ENCODE measurements around the gene EXTL2. TPM values are rescaled to one million over a fixed set of nuclear protein-coding genes. Genes with fewer than 3 reads are reported as not detected.
"Not testable (repeated sequence)": the region's sequence is repeated elsewhere in the genome, so short reads cannot be mapped to it uniquely, and the experiment has no call there.

Gene EXTL2
- total and polyA plus RNA-seq, 4 donors, result 3.6 to 8.7 (median 7.6) TPM

DNA sequence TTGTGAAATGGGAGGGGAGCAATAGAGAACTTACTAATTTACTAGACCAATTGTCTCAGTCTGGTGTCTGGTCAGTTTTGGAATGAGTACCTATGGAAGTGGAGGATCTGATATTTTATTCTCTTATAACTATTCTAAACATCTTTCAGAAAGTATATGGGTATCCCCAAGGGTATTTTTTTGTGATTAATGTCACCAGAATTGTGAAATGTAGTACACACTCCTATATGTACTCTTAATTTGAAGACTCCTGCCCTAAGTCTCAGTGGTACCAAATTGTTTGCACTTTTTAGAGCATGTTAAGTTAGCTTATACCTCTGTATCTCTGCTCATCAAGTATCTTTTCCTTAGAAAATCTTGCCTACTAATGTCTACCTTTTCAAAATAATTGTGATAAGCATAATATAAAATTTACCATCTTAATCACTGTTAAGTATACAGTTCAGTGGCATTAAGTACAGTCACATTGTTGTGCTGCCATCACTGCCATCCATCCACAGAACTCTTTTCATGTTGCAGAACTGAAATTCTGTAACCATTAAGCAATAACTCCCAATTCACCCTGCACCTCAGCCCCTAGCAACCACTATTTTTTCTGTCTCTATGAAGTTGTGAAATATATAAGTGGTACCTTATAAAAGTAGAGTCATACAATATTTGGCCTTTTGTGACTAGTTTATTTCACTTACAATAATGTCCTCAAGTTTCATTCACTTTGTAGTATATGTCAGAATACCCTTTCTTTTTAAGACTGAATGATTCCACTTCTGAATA is 41.7 kb upstream of the EXTL2 start:
- no peak for TF ChIP-seq RAD21 (IDR thresholded peaks at IDR 0.05)
- TF ChIP-seq, protein P1, sequence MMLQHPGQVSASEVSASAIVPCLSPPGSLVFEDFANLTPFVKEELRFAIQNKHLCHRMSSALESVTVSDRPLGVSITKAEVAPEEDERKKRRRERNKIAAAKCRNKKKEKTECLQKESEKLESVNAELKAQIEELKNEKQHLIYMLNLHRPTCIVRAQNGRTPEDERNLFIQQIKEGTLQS (IDR thresholded peaks at IDR 0.05), result no peak
- no peak for TF ChIP-seq YY1 (IDR thresholded peaks at IDR 0.05)
- TF ChIP-seq, protein P2, sequence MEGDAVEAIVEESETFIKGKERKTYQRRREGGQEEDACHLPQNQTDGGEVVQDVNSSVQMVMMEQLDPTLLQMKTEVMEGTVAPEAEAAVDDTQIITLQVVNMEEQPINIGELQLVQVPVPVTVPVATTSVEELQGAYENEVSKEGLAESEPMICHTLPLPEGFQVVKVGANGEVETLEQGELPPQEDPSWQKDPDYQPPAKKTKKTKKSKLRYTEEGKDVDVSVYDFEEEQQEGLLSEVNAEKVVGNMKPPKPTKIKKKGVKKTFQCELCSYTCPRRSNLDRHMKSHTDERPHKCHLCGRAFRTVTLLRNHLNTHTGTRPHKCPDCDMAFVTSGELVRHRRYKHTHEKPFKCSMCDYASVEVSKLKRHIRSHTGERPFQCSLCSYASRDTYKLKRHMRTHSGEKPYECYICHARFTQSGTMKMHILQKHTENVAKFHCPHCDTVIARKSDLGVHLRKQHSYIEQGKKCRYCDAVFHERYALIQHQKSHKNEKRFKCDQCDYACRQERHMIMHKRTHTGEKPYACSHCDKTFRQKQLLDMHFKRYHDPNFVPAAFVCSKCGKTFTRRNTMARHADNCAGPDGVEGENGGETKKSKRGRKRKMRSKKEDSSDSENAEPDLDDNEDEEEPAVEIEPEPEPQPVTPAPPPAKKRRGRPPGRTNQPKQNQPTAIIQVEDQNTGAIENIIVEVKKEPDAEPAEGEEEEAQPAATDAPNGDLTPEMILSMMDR (IDR thresholded peaks at IDR 0.05; ENCODE audit: low read depth, low read length, missing input control), result no peak
- no peak for TF ChIP-seq FOXA1 (IDR thresholded peaks at IDR 0.05)
- TF ChIP-seq NR2F2 (IDR thresholded peaks at IDR 0.05), result no peak
- TF ChIP-seq HNF4A (conservative IDR thresholded peaks at IDR 0.05), result no peak
- TF ChIP-seq RXRA (IDR thresholded peaks at IDR 0.05), result no peak
- TF ChIP-seq GABPA (IDR thresholded peaks at IDR 0.05 in 1 of 2, conservative IDR thresholded peaks at IDR 0.05 in 1 of 2), result no peak
- TF ChIP-seq FOXA2 (IDR thresholded peaks at IDR 0.05), result no peak
- TF ChIP-seq, protein P3, sequence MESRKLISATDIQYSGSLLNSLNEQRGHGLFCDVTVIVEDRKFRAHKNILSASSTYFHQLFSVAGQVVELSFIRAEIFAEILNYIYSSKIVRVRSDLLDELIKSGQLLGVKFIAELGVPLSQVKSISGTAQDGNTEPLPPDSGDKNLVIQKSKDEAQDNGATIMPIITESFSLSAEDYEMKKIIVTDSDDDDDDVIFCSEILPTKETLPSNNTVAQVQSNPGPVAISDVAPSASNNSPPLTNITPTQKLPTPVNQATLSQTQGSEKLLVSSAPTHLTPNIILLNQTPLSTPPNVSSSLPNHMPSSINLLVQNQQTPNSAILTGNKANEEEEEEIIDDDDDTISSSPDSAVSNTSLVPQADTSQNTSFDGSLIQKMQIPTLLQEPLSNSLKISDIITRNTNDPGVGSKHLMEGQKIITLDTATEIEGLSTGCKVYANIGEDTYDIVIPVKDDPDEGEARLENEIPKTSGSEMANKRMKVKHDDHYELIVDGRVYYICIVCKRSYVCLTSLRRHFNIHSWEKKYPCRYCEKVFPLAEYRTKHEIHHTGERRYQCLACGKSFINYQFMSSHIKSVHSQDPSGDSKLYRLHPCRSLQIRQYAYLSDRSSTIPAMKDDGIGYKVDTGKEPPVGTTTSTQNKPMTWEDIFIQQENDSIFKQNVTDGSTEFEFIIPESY (IDR thresholded peaks at IDR 0.05), result no peak
- TF ChIP-seq HNF4G (IDR thresholded peaks at IDR 0.05), result no peak
- no peak for TF ChIP-seq SP1 (IDR thresholded peaks at IDR 0.05)
- TF ChIP-seq, protein P4, sequence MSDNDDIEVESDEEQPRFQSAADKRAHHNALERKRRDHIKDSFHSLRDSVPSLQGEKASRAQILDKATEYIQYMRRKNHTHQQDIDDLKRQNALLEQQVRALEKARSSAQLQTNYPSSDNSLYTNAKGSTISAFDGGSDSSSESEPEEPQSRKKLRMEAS (IDR thresholded peaks at IDR 0.05), result no peak
- TF ChIP-seq, protein P5, sequence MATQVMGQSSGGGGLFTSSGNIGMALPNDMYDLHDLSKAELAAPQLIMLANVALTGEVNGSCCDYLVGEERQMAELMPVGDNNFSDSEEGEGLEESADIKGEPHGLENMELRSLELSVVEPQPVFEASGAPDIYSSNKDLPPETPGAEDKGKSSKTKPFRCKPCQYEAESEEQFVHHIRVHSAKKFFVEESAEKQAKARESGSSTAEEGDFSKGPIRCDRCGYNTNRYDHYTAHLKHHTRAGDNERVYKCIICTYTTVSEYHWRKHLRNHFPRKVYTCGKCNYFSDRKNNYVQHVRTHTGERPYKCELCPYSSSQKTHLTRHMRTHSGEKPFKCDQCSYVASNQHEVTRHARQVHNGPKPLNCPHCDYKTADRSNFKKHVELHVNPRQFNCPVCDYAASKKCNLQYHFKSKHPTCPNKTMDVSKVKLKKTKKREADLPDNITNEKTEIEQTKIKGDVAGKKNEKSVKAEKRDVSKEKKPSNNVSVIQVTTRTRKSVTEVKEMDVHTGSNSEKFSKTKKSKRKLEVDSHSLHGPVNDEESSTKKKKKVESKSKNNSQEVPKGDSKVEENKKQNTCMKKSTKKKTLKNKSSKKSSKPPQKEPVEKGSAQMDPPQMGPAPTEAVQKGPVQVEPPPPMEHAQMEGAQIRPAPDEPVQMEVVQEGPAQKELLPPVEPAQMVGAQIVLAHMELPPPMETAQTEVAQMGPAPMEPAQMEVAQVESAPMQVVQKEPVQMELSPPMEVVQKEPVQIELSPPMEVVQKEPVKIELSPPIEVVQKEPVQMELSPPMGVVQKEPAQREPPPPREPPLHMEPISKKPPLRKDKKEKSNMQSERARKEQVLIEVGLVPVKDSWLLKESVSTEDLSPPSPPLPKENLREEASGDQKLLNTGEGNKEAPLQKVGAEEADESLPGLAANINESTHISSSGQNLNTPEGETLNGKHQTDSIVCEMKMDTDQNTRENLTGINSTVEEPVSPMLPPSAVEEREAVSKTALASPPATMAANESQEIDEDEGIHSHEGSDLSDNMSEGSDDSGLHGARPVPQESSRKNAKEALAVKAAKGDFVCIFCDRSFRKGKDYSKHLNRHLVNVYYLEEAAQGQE (IDR thresholded peaks at IDR 0.05), result no peak
- TF ChIP-seq TAF1 (conservative IDR thresholded peaks at IDR 0.05), result no peak
- no peak for TF ChIP-seq EGR1 (IDR thresholded peaks at IDR 0.05; ENCODE audit: low read depth in 2 of 2)
- TF ChIP-seq JUND (IDR thresholded peaks at IDR 0.05), result no peak
- H3K27ac ChIP-seq (ENCODE audit: low read depth in 1 of 2, low read length in 2 of 2), result no peak overlapping the region
- H3K4me3 ChIP-seq (ENCODE audit: low read depth in 1 of 3, low read length in 3 of 3), result no peak overlapping the region
- H3K36me3 ChIP-seq (ENCODE audit: control insufficient read depth in 4 of 4, insufficient read depth in 3 of 4, low read depth in 1 of 4, low read length in 3 of 4), result peaks cover 0 to 4% (median under 1%) of the 10 kb centered on the region in 4 donors
- H3K9me3 ChIP-seq (ENCODE audit: control insufficient read depth in 4 of 4, low read length in 3 of 4), result no peaks in the 10 kb centered on the region
- DNase-seq (ENCODE audit: low spot score), result no peak
- no peaks in the 10 kb centered on the region for H3K4me1 ChIP-seq (ENCODE audit: control insufficient read depth in 4 of 4, insufficient read depth in 4 of 4, low read length in 3 of 4)
- no peak overlapping the region for H3K9ac ChIP-seq (ENCODE audit: low read depth in 1 of 2, low read length in 2 of 2)
- H3K27me3 ChIP-seq (ENCODE audit: control insufficient read depth in 4 of 4, insufficient read depth in 4 of 4, low read length in 3 of 4), result no peaks in the 10 kb centered on the region

DNA sequence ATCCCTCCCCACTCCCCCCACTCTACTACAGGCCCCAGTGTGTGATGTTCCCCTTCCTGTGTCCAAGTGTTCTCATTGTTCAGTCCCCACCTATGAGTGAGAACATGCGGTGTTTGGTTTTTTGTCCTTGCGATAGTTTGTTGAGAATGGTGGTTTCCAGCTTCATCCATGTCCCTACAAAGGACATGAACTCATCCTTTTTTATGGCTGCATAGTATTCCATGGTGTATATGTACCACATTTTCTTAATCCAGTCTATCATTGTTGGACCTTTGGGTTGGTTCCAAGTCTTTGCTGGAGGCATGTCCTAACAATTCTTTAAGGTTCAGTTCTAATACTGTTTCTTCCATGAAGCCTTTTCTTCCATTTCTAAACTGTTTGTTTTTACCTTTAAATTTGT is 38.9 kb upstream of the EXTL2 start:
- H3K4me1 ChIP-seq (ENCODE audit: control insufficient read depth in 4 of 4, insufficient read depth in 4 of 4, low read length in 3 of 4); H3K9ac ChIP-seq (ENCODE audit: low read depth in 1 of 2, low read length in 2 of 2); H3K36me3 ChIP-seq (ENCODE audit: control insufficient read depth in 4 of 4, insufficient read depth in 3 of 4, low read depth in 1 of 4, low read length in 3 of 4); H3K27me3 ChIP-seq (ENCODE audit: control insufficient read depth in 4 of 4, insufficient read depth in 4 of 4, low read length in 3 of 4); H3K9me3 ChIP-seq (ENCODE audit: control insufficient read depth in 4 of 4, low read length in 3 of 4); DNase-seq (ENCODE audit: low spot score); H3K27ac ChIP-seq (ENCODE audit: low read depth in 1 of 2, low read length in 2 of 2); H3K4me3 ChIP-seq (ENCODE audit: low read depth in 1 of 3, low read length in 3 of 3): not testable (repeated sequence)
- WGBS, result 98% methylated on average over 2 of the region's 2 CpGs

Data from liver (tissue), 9 donors.